ACC112 (cell line): Measurements from ENCODE around the gene MOV10L1.

Source experiments
- H2AFZ ChIP-seq: fragments of 200-600 bp; sonication (generic); one replicate; pipeline ENCODE4 v1.6.0; 2017; ENCODE audit warnings: antibody characterized with exemption, low read length; ENCODE audit not compliant: unreplicated experiment
- H3K27ac ChIP-seq: fragments of 200-600 bp; sonication (generic); 2 replicates; pipeline ENCODE4 v1.5.1; 2014; ENCODE audit warnings: low read depth, mild to moderate bottlenecking, antibody characterized with exemption, low read length, moderate library complexity
- H3K27me3 ChIP-seq: fragments of 200-600 bp; sonication (generic); 2 replicates; pipeline ENCODE4 v1.6.1; 2014; ENCODE audit warnings: mild to moderate bottlenecking, antibody characterized with exemption, low read length, moderate library complexity, mixed read lengths; ENCODE audit not compliant: insufficient read depth
- H3K36me3 ChIP-seq: fragments of 200-600 bp; sonication (generic); 2 replicates; pipeline ENCODE4 v1.6.1; 2016; ENCODE audit warnings: mild to moderate bottlenecking, antibody characterized with exemption, low read length, moderate library complexity, mixed read lengths; ENCODE audit not compliant: insufficient read depth
- H3K4me1 ChIP-seq: fragments of 200-600 bp; sonication (generic); one replicate; pipeline ENCODE4 v1.6.1; 2016; ENCODE audit warnings: low read length, mixed read lengths; ENCODE audit not compliant: insufficient read depth, unreplicated experiment, control insufficient read depth
- H3K4me3 ChIP-seq: fragments of 200-600 bp; sonication (generic); 2 replicates; pipeline ENCODE4 v1.5.1; 2014; ENCODE audit warnings: mild to moderate bottlenecking, low read depth, low read length
- H3K79me2 ChIP-seq: fragments of 200-600 bp; sonication (generic); one replicate; pipeline ENCODE4 v1.6.0; 2016; ENCODE audit warnings: low read length; ENCODE audit not compliant: control insufficient read depth, unreplicated experiment, insufficient read depth

The MOV10L1 gene

DNA sequence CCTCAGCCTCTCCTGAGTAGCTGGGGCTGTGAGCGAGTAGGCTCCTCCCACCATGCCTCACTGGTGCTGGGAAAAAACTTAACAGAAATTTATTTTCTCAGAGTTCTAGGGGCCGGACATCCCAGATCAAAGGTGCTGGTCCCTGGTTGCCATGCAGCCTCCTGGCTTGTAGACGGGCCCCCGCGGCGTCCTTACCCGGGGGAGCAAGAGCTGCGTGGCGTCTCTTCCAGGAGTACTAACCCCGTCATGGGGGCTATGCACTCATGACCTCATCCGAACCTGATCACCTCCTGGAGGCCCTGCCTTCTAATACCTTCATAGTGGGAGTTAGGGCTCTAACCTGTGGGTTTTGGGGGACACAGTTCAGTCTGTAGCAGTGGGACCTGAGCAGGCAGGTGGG, 98.5 kb downstream of the MOV10L1 start:
- H3K4me1 ChIP-seq = peaks cover 16% of the 10 kb centered on the region
- no peaks in the 10 kb centered on the region for H3K27me3 ChIP-seq
- no peak overlapping the region for H3K27ac ChIP-seq
- no peaks in the 10 kb centered on the region for H3K36me3 ChIP-seq
- H3K79me2 ChIP-seq = peaks cover 16% of the 10 kb centered on the region
- no peak overlapping the region for H2AFZ ChIP-seq
- H3K4me3 ChIP-seq = no peak overlapping the region

DNA sequence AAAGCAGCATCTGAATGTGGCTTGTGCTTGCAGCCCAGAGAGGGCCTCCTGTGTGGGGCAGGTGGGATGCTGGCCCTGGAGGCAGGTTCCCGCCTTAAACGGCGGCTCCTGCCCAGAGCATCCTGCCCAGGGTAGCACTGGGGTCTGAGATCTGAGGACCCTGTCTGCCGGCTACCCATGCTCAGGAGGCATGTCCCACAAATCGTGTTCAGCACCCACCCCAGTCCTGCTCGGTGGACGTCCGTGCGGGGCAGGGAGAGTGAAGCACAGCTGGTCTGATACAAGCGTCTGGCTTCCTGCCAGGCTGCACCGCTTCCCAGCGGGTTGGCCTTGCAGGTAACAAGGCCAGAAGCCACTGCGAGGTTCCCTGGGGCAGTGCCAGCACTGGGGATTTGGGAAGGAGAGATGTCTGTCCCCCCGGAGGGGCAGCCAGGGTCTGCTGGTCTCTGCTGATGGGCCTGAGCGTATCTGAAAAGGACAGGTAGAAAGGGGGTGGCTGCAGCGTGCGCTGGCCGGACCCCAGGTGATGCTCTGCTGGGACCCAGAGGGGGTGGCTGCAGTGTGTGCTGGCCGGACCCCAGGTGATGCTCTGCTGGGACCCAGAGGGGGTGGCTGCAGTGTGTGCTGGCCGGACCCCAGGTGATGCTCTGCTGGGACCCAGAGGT, 99.5 kb downstream of the MOV10L1 start:
- Histone ChIP-seq H3K27me3 (no peaks in the 10 kb centered on the region), H3K4me1 (peaks cover 12% of the 10 kb centered on the region), H2AFZ (no peak overlapping the region), H3K27ac (no peak overlapping the region), H3K36me3 (no peaks in the 10 kb centered on the region), H3K79me2 (peaks cover 16% of the 10 kb centered on the region), H3K4me3 (no peak overlapping the region)

DNA sequence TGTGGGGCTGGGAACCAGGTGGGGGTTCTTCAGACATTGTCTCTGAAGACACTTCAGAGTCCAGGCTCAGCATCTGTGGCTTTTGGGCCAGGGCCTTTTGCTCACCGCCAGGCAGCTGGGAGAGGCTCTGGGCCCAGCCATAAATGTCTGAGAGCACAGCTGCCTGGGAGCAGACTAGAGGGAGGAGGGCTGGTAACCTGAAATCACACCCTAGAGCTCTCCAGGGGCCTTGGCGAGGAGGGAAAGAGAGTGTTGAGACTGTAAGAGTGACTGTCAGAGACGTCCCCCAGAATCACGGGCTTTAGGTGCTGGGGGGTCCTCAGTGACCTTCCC, 100.0 kb downstream of the MOV10L1 start:
- Histone ChIP-seq H3K27ac (no peak overlapping the region), H3K27me3 (no peaks in the 10 kb centered on the region), H3K4me3 (no peak overlapping the region), H3K36me3 (no peaks in the 10 kb centered on the region), H3K4me1 (peaks cover 12% of the 10 kb centered on the region), H3K79me2 (peaks cover 16% of the 10 kb centered on the region), H2AFZ (no peak overlapping the region)

DNA sequence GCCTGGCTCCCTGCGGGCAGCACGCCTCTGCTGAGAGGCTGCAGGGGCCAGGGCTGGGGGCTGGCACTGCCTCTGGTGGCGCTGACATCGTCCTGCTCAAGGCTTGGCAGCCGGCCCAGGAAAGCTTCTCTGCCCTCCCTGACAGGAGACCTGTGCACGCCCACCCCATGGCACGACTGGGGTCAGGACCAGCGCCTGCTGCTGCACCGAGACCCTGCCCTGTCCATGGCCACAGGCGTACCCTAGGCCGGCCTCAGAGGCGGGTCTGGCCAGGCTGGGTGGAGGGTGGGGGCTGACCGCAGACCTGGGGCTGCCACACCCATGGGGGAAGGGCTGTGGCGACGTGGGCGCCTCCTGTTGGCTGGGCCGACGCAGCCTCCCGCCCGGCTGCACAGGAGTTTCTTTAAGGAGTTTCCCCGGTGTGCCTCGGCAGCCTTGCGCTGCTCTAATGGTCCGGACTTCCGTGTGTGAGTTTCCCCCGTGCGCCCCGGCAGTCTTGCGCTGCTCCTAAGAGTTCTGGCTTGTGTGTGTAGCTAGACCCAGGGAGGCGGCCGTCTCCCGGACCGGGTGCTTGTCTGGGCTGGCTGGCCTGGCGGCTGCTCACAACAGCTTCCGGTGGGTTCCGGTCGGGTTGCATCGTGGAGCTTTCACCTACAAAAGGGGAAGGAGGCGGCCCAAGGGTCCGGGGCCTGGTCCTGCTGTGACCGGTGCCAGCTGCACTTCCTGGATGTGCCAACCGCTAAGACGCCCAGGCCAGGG, 100.6 kb downstream of the MOV10L1 start:
- Histone ChIP-seq H3K36me3 (no peaks in the 10 kb centered on the region), H3K27me3 (no peaks in the 10 kb centered on the region), H3K4me3 (peak overlapping the region; percentile 50), H2AFZ (no peak overlapping the region), H3K4me1 (peaks cover 12% of the 10 kb centered on the region), H3K79me2 (peaks cover 16% of the 10 kb centered on the region), H3K27ac (no peak overlapping the region)

DNA sequence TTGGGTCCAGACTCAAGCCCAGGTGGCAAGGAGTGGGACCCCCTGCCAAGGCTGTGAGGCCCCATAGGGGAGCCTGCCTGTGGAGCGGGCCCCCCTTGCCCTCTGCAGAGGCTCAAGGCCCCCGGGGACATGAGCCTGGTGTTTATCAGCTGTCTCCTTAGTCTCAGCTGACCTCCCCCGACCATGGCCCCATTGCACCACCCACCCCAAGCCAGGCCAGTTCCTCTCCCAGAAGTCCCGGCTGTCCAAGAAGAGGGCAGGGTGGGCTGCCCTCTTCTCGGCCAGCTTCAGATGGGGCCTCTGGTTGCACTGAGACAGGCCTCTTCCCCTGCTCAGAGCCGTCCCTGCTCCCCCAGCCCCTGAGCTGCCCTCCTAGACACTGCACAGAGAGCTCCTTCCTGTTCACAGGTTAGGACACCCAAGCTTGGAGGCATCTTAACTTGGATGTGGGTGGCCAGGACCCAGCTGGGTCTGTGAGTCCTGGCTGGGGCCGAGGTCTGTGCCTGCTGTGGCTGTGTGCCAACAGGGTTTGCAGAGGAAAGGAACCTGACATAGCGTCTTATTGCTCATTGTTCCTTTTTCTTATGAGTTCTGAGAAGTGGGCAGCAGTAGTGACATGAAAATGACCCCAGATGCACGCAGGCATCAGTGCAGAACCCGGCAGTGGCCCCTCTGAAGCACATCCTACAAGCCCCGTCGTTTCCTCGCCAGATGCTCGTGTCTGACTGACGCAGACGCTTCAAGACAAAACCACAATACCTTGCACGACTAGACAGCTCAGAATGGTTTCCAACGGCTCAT, 101.3 kb downstream of the MOV10L1 start:
- Histone ChIP-seq H3K79me2 (peaks cover 15% of the 10 kb centered on the region), H2AFZ (no peak overlapping the region), H3K27ac (no peak overlapping the region)

DNA sequence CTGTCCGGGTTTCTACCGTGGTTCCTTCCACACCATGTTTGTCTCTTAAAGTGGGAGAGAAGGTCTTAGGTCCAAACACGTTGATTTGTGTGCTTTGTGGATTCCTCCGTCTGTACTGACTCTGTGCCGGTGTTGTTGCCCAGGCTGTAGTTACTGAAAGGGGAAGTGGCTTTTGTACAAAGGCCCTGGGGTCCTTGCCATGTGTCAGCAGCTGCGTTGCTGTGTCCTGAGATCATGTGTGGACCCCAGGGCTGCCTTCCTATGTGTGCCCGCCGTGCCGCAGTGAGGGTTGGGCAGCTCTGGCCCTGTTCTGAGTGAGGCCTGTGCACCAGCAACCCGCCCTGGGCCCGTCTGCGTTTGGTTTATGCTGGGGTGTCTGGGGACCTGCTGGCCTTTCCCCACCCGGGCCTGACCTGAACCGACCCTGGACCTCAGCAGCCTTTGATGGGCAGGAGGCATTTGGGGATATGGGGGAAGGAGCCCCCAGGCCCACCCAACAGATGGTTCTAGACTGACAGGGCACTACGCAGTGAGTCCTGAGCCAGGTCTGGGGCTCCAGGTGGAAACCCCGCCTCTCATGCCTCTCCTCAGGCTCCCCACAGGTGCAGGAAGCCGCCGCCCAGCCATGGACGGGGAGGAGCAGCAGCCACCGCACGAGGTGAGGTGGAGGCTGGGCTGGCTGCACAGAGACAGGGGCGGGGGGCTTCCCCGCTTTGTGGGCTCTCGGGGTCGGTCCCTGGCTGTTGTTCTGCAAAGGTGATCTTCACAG, 102.8 kb downstream of the MOV10L1 start:
- Histone ChIP-seq H3K27ac (no peak overlapping the region), H2AFZ (no peak overlapping the region), H3K4me3 (no peak overlapping the region), H3K4me1 (peaks cover 8% of the 10 kb centered on the region), H3K27me3 (no peaks in the 10 kb centered on the region), H3K36me3 (no peaks in the 10 kb centered on the region), H3K79me2 (peaks cover 6% of the 10 kb centered on the region)

More for the DNA sequence above, 101.3 kb downstream of the MOV10L1 start:
- Histone ChIP-seq H3K36me3 (no peaks in the 10 kb centered on the region), H3K4me3 (peak overlapping the region; percentile 50), H3K4me1 (peaks cover 12% of the 10 kb centered on the region), H3K27me3 (no peaks in the 10 kb centered on the region)

DNA sequence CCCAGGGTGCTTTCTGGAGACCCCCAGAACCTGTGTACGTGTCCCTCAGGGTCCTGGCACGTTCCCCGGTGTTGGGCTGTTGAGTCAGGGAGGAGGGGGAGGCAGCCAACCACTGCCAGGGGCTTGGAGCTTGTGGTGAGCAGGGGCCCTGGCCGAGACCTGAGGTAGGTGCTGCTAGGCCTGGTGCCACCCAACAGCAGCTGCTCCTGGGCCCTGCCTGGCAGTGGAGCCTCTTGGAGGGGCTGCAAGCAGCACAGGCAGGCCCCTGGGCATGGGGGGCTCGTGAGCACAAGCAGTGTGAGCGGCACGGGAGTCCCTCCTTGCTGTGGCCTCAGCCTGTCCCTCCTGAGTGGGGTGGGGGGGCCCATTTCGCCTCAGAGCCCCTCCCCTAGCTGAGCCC, 103.8 kb downstream of the MOV10L1 start:
- no peak overlapping the region for H3K4me3 ChIP-seq
- peaks cover 8% of the 10 kb centered on the region for H3K4me1 ChIP-seq
- peaks cover 4% of the 10 kb centered on the region for H3K79me2 ChIP-seq
- H3K27ac ChIP-seq = no peak overlapping the region
- no peak overlapping the region for H2AFZ ChIP-seq
- no peaks in the 10 kb centered on the region for H3K36me3 ChIP-seq
- no peaks in the 10 kb centered on the region for H3K27me3 ChIP-seq

DNA sequence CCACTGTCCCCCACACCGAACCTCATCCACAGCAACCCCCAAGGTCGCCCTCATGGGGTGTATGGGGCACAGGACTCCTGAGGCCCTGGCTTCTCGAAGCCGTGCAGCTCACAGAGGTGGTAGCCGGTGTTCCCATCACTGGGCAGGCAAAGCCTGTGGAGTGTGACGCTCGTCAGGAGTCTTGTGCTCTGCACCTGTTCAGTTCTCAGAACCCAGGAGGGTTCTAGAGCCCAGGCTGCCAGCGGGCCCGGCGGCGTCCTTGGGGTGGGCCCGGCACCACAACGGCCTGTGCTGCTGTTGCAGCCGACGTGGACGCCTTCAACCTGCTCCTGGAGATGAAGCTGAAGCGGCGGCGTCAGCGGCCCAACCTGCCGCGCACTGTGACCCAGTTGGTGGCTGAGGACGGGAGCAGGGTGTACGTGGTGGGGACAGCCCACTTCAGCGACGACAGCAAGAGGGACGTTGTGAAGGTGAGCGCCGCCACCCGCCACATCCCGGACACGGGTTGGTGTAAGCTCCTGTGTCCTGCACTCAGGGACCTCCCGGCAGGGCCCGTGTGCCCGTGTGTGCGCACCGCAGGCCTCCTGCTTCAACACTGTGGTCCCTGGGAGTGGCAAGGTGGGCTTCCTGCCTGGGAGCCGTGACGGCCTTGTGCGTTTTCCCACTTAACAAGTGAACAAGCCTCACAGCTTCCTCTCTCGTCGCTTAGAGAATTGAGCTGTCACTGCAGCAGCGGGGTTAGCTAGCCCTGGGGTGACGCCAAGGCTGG, 104.4 kb downstream of the MOV10L1 start:
- no peak overlapping the region for H3K27ac ChIP-seq
- no peak overlapping the region for H2AFZ ChIP-seq
- peaks cover under 1% of the 10 kb centered on the region for H3K79me2 ChIP-seq
- H3K36me3 ChIP-seq = no peaks in the 10 kb centered on the region
- no peak overlapping the region for H3K4me3 ChIP-seq
- H3K27me3 ChIP-seq = no peaks in the 10 kb centered on the region
- peaks cover 8% of the 10 kb centered on the region for H3K4me1 ChIP-seq

DNA sequence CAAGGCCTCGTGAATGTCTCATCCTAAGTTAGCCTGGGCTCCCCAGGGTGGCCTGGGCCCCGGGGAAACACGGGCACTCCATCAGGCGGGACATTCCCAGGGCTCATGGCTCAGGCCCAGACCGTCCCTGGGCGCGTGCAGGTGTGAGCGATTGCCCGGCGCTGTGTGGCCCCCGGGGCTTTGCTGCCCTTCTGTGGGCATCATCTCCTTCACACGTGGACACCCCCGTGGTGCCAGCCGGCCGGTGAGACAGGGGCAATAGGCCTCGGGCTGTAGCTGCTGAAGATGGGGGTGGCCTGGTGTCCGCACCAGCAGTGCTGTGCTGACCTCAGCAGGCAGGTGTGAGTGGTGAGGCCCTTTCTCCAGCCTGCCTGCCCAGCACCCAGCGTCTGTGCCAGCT, 106.5 kb downstream of the MOV10L1 start:
- peaks cover under 1% of the 10 kb centered on the region for H3K79me2 ChIP-seq
- no peaks in the 10 kb centered on the region for H3K36me3 ChIP-seq
- H2AFZ ChIP-seq = no peak overlapping the region
- no peaks in the 10 kb centered on the region for H3K4me1 ChIP-seq
- no peak overlapping the region for H3K4me3 ChIP-seq
- no peaks in the 10 kb centered on the region for H3K27me3 ChIP-seq
- no peak overlapping the region for H3K27ac ChIP-seq
